Stimulated activated effector memory CD8-positive, alpha-beta T cell treated with anti-CD3 and anti-CD28 coated beads, Interleukin-12 subunit alpha, Interleukin-12 subunit beta, amount 100 ng/mL, for 72 hours (primary cell): ENCODE data around the gene CTBP2.
"Not testable (repeated sequence)": the region's sequence is repeated elsewhere in the genome, so short reads cannot be mapped to it uniquely, and the experiment has no call there.

Experiments
- ATAC-seq: fragments of 150-1000 bp; cut with Tn5 transposase; 2 replicates; pipeline ENCODE4 v1.10.0; 2021
- DNase-seq, 2 donors: peaks; one replicate each; pipeline ENCODE4 v3.0.0; 2021 to 2022; ENCODE audit warnings: low spot score in 2 of 2
- H3K27ac Mint-ChIP-seq: one replicate; pipeline ENCODE4 v1.8.0; 2022; ENCODE audit warnings: mild to moderate bottlenecking, mixed read lengths
- H3K36me3 Mint-ChIP-seq: one replicate; pipeline ENCODE4 v1.8.0; 2022; ENCODE audit warnings: mild to moderate bottlenecking, mixed read lengths
- H3K4me1 Mint-ChIP-seq: one replicate; pipeline ENCODE4 v1.8.0; 2022; ENCODE audit warnings: mixed read lengths
- H3K4me3 Mint-ChIP-seq: one replicate; pipeline ENCODE4 v1.8.0; 2022; ENCODE audit warnings: mild to moderate bottlenecking, mixed read lengths
- H3K9me3 Mint-ChIP-seq: one replicate; pipeline ENCODE4 v1.8.0; 2022; ENCODE audit warnings: mixed read lengths

The CTBP2 gene

GRCh38 chr10:125192005-125192404 lies 31.6 kb upstream of the CTBP2 start:
- Mint-ChIP-seq H3K36me3 (no peaks in the 10 kb centered on the region), H3K9me3 (no peaks in the 10 kb centered on the region), H3K4me3 (no peak overlapping the region), H3K27ac (no peak overlapping the region), H3K4me1 (no peaks in the 10 kb centered on the region)
- DNase-seq (no peak), ATAC-seq (no peak)

- no peaks in the 10 kb centered on the region for H3K4me1 Mint-ChIP-seq
- H3K36me3 Mint-ChIP-seq, result no peaks in the 10 kb centered on the region
- ATAC-seq (no peak), DNase-seq (no peak)
- H3K9me3 Mint-ChIP-seq, result no peaks in the 10 kb centered on the region
- H3K27ac Mint-ChIP-seq, result no peak overlapping the region
- no peak overlapping the region for H3K4me3 Mint-ChIP-seq
Observed at GRCh38 chr10:125190946-125191345, 30.6 kb upstream of the CTBP2 start.

GRCh38 chr10:125190414-125190813 lies 30.1 kb upstream of the CTBP2 start:
- DNase-seq (no peak), ATAC-seq (no peak)
- Mint-ChIP-seq H3K27ac (no peak overlapping the region), H3K36me3 (no peaks in the 10 kb centered on the region), H3K4me1 (no peaks in the 10 kb centered on the region), H3K9me3 (no peaks in the 10 kb centered on the region), H3K4me3 (no peak overlapping the region)

GRCh38 chr10:125189162-125189561 lies 28.8 kb upstream of the CTBP2 start:
- Mint-ChIP-seq H3K9me3 (no peaks in the 10 kb centered on the region), H3K4me1 (no peaks in the 10 kb centered on the region), H3K4me3 (no peak overlapping the region), H3K36me3 (no peaks in the 10 kb centered on the region), H3K27ac (no peak overlapping the region)
- no peak for DNase-seq
- ATAC-seq, result no peak

- H3K36me3 Mint-ChIP-seq, result no peaks in the 10 kb centered on the region
- H3K9me3 Mint-ChIP-seq, result no peaks in the 10 kb centered on the region
- no peak overlapping the region for H3K27ac Mint-ChIP-seq
- H3K4me3 Mint-ChIP-seq, result no peak overlapping the region
- DNase-seq (no peak), ATAC-seq (no peak)
- H3K4me1 Mint-ChIP-seq, result no peaks in the 10 kb centered on the region
Observed at GRCh38 chr10:125187238-125188194, 27.2 kb upstream of the CTBP2 start.

- Mint-ChIP-seq H3K27ac (no peak overlapping the region), H3K4me3 (no peak overlapping the region), H3K9me3 (no peaks in the 10 kb centered on the region), H3K36me3 (no peaks in the 10 kb centered on the region), H3K4me1 (no peaks in the 10 kb centered on the region)
- DNase-seq (no peak), ATAC-seq (no peak)
Observed at GRCh38 chr10:125186431-125187170, 26.2 kb upstream of the CTBP2 start.

- not testable (repeated sequence) for ATAC-seq, H3K4me3 Mint-ChIP-seq, H3K27ac Mint-ChIP-seq, DNase-seq, H3K9me3 Mint-ChIP-seq, H3K36me3 Mint-ChIP-seq, H3K4me1 Mint-ChIP-seq
Observed at GRCh38 chr10:125179107-125179506, 18.7 kb upstream of the CTBP2 start.

GRCh38 chr10:125177641-125178640 lies 17.6 kb upstream of the CTBP2 start:
- H3K4me1 Mint-ChIP-seq, result no peaks in the 10 kb centered on the region
- H3K9me3 Mint-ChIP-seq, result peaks cover 5% of the 10 kb centered on the region
- ATAC-seq (no peak), DNase-seq (no peak)
- H3K4me3 Mint-ChIP-seq, result no peak overlapping the region
- no peak overlapping the region for H3K27ac Mint-ChIP-seq
- H3K36me3 Mint-ChIP-seq, result no peaks in the 10 kb centered on the region

GRCh38 chr10:125175807-125176206 lies 15.4 kb upstream of the CTBP2 start:
- DNase-seq (no peak), ATAC-seq (no peak)
- no peaks in the 10 kb centered on the region for H3K36me3 Mint-ChIP-seq
- peaks cover 5% of the 10 kb centered on the region for H3K9me3 Mint-ChIP-seq
- H3K4me1 Mint-ChIP-seq, result no peaks in the 10 kb centered on the region
- no peak overlapping the region for H3K4me3 Mint-ChIP-seq
- no peak overlapping the region for H3K27ac Mint-ChIP-seq

GRCh38 chr10:125174360-125174759 lies 14.0 kb upstream of the CTBP2 start:
- H3K4me1 Mint-ChIP-seq, result no peaks in the 10 kb centered on the region
- no peak overlapping the region for H3K27ac Mint-ChIP-seq
- H3K9me3 Mint-ChIP-seq, result peaks cover 5% of the 10 kb centered on the region
- H3K36me3 Mint-ChIP-seq, result no peaks in the 10 kb centered on the region
- no peak overlapping the region for H3K4me3 Mint-ChIP-seq
- ATAC-seq (no peak), DNase-seq (no peak)

- Mint-ChIP-seq H3K4me3 (no peak overlapping the region), H3K36me3 (no peaks in the 10 kb centered on the region), H3K27ac (no peak overlapping the region), H3K9me3 (peaks cover 5% of the 10 kb centered on the region), H3K4me1 (no peaks in the 10 kb centered on the region)
- no peak for ATAC-seq
- DNase-seq, result no peak
Observed at GRCh38 chr10:125172694-125173093, 12.3 kb upstream of the CTBP2 start.

- ATAC-seq, result no peak
- Mint-ChIP-seq H3K36me3 (no peaks in the 10 kb centered on the region), H3K4me3 (no peak overlapping the region)
Observed at GRCh38 chr10:125171402-125172306, 11.3 kb upstream of the CTBP2 start.

GRCh38 chr10:125169915-125170314 lies 9.6 kb upstream of the CTBP2 start:
- ATAC-seq, result no peak
- Mint-ChIP-seq H3K4me3 (no peak overlapping the region), H3K4me1 (no peaks in the 10 kb centered on the region), H3K27ac (no peak overlapping the region), H3K9me3 (no peaks in the 10 kb centered on the region), H3K36me3 (no peaks in the 10 kb centered on the region)
- DNase-seq, result no peak

More at GRCh38 chr10:125171402-125172306, 11.3 kb upstream of the CTBP2 start:
- Mint-ChIP-seq H3K4me1 (no peaks in the 10 kb centered on the region), H3K27ac (no peak overlapping the region), H3K9me3 (peaks cover 3% of the 10 kb centered on the region)
- DNase-seq, result no peak

GRCh38 chr10:125169279-125169678 lies 8.9 kb upstream of the CTBP2 start:
- H3K27ac Mint-ChIP-seq, result no peak overlapping the region
- DNase-seq, result no peak
- H3K9me3 Mint-ChIP-seq, result no peaks in the 10 kb centered on the region
- H3K36me3 Mint-ChIP-seq, result no peaks in the 10 kb centered on the region
- no peak for ATAC-seq
- no peak overlapping the region for H3K4me3 Mint-ChIP-seq
- no peaks in the 10 kb centered on the region for H3K4me1 Mint-ChIP-seq
